GM06990 (cell line): Measurements from ENCODE around the gene MLLT3.

Experiments used
- DNase-seq: peaks from one replicate; pipeline ENCODE4 v3.0.0-alpha.2; 2011; ENCODE audit not compliant: insufficient read length; ENCODE audit errors: extremely low read depth
- H3K27me3 ChIP-seq: replicated peaks from 2 replicates; pipeline ENCODE4 v1.6.0; 2011; ENCODE audit warnings: low read length; ENCODE audit not compliant: control insufficient read depth, insufficient read depth
- H3K36me3 ChIP-seq: 2 replicates; pipeline ENCODE4 v1.5.1; 2011; ENCODE audit warnings: low read length; ENCODE audit not compliant: control insufficient read depth, insufficient read depth
- H3K4me3 ChIP-seq: replicated peaks from 2 replicates; pipeline ENCODE4 v1.5.1; 2011; ENCODE audit warnings: low read depth, mild to moderate bottlenecking, control low read depth, low read length
- CTCF ChIP-seq: IDR thresholded peaks from 2 replicates; pipeline ENCODE4 v1.5.1; 2011; ENCODE audit warnings: low read length, control low read depth, mild to moderate bottlenecking, inconsistent platforms; ENCODE audit not compliant: insufficient read depth, poor library complexity, severe bottlenecking

The MLLT3 gene

GRCh38 chr9:20569525-20569924 is 52.8 kb downstream of the MLLT3 start:
- H3K27me3 ChIP-seq = no peaks in the 10 kb centered on the region
- TF ChIP-seq CTCF = no peak
- no peaks in the 10 kb centered on the region for H3K36me3 ChIP-seq
- no peak overlapping the region for H3K4me3 ChIP-seq
- no peak for DNase-seq

DNA sequence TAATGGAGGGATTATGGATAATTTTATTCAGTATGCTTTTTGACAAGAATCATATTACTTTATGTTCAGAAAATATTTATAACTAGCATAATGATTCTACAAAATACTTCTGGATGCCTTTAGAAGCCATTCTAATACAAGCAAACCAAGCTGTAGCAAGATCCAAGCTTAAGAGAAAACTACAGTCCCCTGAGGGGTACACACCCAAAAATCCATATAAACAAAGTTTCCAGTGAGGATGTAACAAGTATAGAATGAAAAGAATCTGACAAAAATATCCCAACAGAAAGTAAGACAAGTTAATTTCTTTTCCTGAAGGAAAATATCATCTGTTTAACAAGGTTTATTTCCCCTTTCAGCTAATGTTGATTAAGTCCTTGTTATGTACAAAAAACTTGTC is 53.9 kb downstream of the MLLT3 start:
- no peak for TF ChIP-seq CTCF
- H3K27me3 ChIP-seq = no peaks in the 10 kb centered on the region
- H3K4me3 ChIP-seq = no peak overlapping the region
- H3K36me3 ChIP-seq = no peaks in the 10 kb centered on the region
- DNase-seq = no peak

DNA sequence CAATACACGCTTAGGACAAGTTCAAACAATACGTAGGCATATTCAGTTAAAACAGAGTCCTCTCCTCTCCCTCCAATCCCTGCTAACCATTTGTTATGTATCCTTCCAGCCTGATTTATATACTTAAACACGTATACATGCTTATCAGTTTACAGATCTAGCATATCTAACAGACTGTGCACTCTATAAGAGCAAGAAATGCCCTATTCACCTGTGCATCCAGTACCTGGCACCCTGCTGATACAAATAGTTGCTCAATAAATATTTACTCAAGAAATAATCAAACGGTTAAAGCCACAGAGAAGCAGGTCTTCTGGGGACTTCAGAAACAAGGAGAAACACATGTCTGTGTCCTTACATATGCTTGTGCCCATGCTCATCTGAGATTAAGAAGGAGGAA is 55.9 kb downstream of the MLLT3 start:
- no peak for DNase-seq
- no peaks in the 10 kb centered on the region for H3K36me3 ChIP-seq
- H3K27me3 ChIP-seq = no peaks in the 10 kb centered on the region
- H3K4me3 ChIP-seq = no peak overlapping the region
- no peak for TF ChIP-seq CTCF

- no peak for DNase-seq
- no peaks in the 10 kb centered on the region for H3K27me3 ChIP-seq
- no peak overlapping the region for H3K4me3 ChIP-seq
- no peaks in the 10 kb centered on the region for H3K36me3 ChIP-seq
- no peak for TF ChIP-seq CTCF
Observed at GRCh38 chr9:20564650-20565049, 57.6 kb downstream of the MLLT3 start.

DNA sequence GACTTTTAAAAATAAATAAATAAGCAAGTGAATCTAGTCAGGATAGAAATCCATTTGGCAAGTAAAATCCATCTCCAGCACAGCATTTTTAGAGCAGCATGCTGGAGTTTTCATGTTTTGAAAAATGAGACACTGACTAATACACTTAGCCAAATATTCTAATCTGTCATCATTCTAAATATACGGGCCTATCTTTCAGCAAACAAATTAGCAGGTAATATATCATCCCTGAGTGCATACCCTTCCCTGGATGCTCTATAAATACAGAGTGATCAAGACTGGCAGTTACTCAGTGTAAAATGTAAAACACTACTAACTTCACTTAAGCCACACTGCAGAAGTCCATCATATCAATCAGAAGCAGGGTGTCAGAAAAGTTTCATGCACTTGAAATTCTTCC is 58.4 kb downstream of the MLLT3 start:
- Histone ChIP-seq H3K27me3 (no peaks in the 10 kb centered on the region), H3K36me3 (no peaks in the 10 kb centered on the region), H3K4me3 (no peak overlapping the region)
- TF ChIP-seq CTCF = no peak
- no peak for DNase-seq

GRCh38 chr9:20562051-20562450 is 60.2 kb downstream of the MLLT3 start:
- peak; percentile 18 for DNase-seq
- Histone ChIP-seq H3K36me3 (no peaks in the 10 kb centered on the region), H3K27me3 (no peaks in the 10 kb centered on the region), H3K4me3 (no peak overlapping the region)
- TF ChIP-seq CTCF = no peak
